HG02840 (cell line): ENCODE measurements around the gene IKZF1.

Source experiments
- ATAC-seq: cut with Tn5 transposase; IDR thresholded peaks from one replicate; pipeline ENCODE4 v1.9.1; 2021; ENCODE audit warnings: mild to moderate bottlenecking, moderate library complexity, moderate number of reproducible peaks; ENCODE audit not compliant: unreplicated experiment, low FRiP score

Gene IKZF1

GRCh38 chr7:50307368-50308032, 3.0 kb downstream of the IKZF1 start:
- ATAC-seq: no peak

DNA sequence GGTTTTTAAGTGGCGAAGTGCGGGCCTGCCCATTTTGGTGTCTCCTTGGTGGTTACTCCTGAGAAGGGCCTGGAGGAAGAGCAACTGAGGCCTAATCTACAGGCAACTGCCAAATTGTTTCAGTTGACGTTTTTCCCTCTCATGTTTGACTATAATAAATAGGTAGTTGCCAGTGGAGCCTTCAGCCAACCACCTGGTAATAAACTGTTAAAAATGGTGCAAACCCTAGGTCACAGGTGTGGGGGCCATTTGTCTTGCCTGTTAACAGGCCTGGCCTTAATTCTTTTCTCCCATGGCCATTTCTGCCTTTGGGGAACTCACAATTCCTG, 3.7 kb downstream of the IKZF1 start:
- ATAC-seq: no peak

GRCh38 chr7:50308532-50309385, 4.2 kb downstream of the IKZF1 start:
- ATAC-seq: no peak

GRCh38 chr7:50309721-50310120, 5.2 kb downstream of the IKZF1 start:
- no peak for ATAC-seq

DNA sequence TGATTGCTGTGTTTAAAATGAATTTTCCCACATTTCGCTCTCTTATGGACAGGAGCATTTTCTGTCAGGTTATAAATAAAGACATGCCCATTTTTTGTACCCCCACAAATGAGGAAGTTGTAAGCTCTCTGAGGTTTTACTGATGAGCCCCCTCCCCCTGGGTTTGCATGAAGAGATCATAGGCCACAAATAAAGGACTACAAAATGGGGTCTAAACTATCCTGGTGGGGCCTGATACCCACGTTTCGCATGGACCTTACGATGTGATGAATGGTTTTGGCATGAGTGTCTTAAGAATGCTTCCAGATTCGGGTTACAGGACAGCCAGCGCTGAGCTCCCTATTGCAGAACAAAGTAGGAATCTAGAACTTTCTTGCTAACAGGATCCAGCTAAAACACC, 5.8 kb downstream of the IKZF1 start:
- no peak for ATAC-seq

GRCh38 chr7:50310956-50311355, 6.4 kb downstream of the IKZF1 start:
- ATAC-seq: no peak

GRCh38 chr7:50312250-50313162, 8.0 kb downstream of the IKZF1 start:
- ATAC-seq: no peak

GRCh38 chr7:50314836-50315592, 10.5 kb downstream of the IKZF1 start:
- no peak for ATAC-seq

GRCh38 chr7:50315739-50316671, 11.5 kb downstream of the IKZF1 start:
- ATAC-seq: no peak

DNA sequence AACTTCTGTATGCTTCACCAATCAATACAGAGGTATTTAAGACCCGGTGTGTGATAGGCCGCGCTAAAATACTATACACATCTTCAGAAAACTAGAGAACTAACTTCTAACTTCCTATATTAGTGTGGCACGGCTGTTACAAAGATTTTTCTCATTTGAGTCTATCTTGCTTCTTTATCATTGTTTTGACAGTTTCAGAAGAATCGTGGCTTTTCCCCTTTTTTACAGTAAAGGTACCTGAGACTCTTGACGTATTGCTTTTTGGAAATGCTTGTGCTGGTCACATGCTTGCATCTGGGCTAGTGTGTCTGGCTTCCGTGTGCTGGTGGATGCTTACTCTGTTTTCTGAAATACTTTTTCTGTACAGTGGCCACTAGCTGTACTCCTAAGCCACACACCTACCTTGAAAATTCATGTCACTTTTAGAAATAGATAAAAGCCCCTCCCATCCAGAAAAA, 12.7 kb downstream of the IKZF1 start:
- ATAC-seq: peak; percentile 43

- ATAC-seq: no peak
Measured at GRCh38 chr7:50317697-50318669, 13.5 kb downstream of the IKZF1 start.

DNA sequence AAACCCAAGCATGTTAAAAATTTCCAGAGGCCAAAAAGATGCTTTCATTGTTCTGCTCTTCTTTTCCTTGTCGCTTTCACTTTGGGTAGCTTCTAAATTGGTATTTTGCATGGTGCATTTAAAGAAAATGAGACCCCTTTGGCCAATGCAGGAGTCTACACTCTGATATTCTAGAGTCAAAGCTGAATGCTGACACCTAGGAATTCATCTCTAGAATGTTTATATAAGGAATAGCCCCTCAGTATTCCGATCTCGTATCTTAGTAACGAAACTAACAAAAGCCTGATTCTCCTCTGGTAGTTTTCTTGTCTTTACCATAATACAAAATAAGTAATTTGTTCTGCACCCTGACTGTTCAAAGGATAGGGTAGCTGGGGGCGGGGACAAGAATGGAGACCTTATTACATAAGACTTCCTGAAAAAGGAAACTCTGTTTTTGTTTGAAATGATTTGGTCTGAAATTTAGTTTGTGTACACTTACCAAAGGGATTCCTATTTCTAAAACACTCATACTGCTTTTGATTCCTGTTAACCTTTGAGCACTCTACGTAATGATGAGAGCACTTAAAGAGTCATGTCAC, 17.1 kb downstream of the IKZF1 start:
- ATAC-seq: no peak

DNA sequence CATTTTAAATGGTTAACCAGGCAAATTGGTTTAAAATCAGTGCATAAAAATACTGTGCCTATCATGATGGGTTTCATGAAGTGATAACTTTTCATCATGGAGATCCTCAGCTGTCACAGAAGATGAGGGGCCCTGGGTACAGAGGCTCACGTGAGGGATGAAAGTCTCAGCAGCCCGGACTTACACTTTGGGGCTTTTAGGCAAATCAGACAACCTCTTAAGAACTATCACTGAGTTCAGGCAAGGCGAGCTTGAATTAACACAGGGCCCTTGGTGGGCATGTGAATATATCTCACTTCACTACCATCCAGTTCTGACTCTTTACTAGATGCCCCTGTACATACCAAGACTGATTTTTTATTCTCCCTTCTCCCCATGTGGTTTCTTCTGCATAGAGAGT, 19.6 kb downstream of the IKZF1 start:
- no peak for ATAC-seq

- ATAC-seq: no peak
Measured at GRCh38 chr7:50327443-50327842, 22.9 kb downstream of the IKZF1 start.

DNA sequence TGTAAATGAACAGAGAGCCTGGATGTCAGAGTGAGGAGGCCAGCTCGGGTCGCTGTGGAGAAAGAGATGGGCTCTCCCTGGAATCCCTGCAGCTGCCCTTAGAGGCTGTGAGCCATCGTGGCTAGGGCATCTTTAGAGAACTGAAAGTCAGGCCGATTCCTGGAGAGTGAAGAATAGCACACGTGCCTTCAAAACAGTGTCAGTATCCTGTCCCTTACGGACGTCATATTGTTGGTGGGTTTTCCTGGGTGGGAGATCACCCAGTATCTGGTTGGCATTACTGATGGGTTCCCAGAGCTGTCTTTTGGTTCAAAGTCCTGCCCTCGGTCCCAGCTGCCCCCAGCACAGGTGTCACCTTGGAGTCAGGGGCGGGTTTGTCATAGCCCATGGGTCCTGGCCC, 25.3 kb downstream of the IKZF1 start:
- no peak for ATAC-seq

DNA sequence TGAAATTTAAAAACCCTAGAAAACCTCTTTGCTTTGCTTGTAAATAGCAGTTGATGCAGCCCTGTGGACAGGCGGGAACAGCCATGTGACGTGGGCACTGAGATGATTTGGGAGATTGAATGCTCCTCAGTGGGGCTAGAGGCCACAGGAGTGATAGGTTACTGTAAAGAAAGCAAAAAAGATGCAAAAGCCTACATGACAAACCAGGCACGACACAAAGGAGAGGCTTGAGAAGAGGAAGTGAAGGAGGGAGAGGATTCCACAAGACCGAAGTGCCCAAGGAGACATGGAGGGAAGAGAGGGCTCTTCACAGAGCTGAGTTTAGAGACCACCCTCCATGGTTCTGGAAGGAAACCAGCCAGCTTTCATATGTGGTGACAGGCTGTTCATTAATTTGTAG, 25.7 kb downstream of the IKZF1 start:
- ATAC-seq: no peak

GRCh38 chr7:50330696-50331095, 26.2 kb downstream of the IKZF1 start:
- no peak for ATAC-seq
